Prostate gland (tissue), 2 donors: ENCODE data around the gene HSPA5. TPM values are rescaled to one million over a fixed set of nuclear protein-coding genes. Genes with fewer than 3 reads are reported as not detected.

Source experiments
- DNase-seq: peaks from one replicate; pipeline ENCODE4 v3.0.0-alpha.2; 2019; ENCODE audit warnings: low spot score
- H3K27ac ChIP-seq, 2 donors: fragments of 200-600 bp; sonication (generic); 2 replicates each; pipeline ENCODE4 v1.5.1; 2017 to 2019
- H3K27me3 ChIP-seq: fragments of 200-600 bp; sonication (generic); replicated peaks from 2 replicates; pipeline ENCODE4 v1.5.1; 2019; ENCODE audit not compliant: insufficient read depth
- H3K36me3 ChIP-seq, 2 donors: fragments of 200-600 bp; sonication (generic); 1 replicate in 1 of 2; 2 replicates in 1 of 2; pipeline versions ENCODE4 v1.5.1 to v1.8.1; 2017 to 2019
- H3K4me1 ChIP-seq: fragments of 200-600 bp; sonication (generic); replicated peaks from 2 replicates; pipeline ENCODE4 v1.5.1; 2019
- H3K4me3 ChIP-seq, 2 donors: fragments of 200-600 bp; sonication (generic); 2 replicates each; pipeline ENCODE4 v1.5.1; 2017 to 2019
- H3K9me3 ChIP-seq: fragments of 200-600 bp; sonication (generic); 2 replicates; pipeline ENCODE4 v1.5.1; 2017
- CTCF ChIP-seq, 4 experiments: fragments of 200-600 bp in 2 of 4; fragments of 450-650 bp in 2 of 4; sonication (generic) in 2 of 4; IDR thresholded peaks; 1 replicate in 3 of 4; 2 replicates in 1 of 4; pipeline ENCODE4 v1.5.1; 2016 to 2019; ENCODE audit warnings: antibody characterized with exemption in 4 of 4, mild to moderate bottlenecking in 2 of 4, moderate library complexity in 2 of 4
- POLR2A ChIP-seq: fragments of 450-650 bp; IDR thresholded peaks from one replicate; pipeline ENCODE4 v1.6.1; 2016; ENCODE audit warnings: antibody characterized with exemption, mild to moderate bottlenecking
- POLR2AphosphoS5 ChIP-seq: sonication (generic); formaldehyde crosslinking; IDR thresholded peaks from one replicate; pipeline ENCODE4 v1.6.1; 2017; ENCODE audit warnings: antibody characterized with exemption
- WGBS: methylation state at CpG from one replicate; pipeline ENCODE4 v1.1.5; 2018; 5-methylcytosine and 5-hydroxymethylcytosine counted together
- intact Hi-C: fragments of 100-400 bp; cut with DNase I; formaldehyde crosslinking; loops from one replicate; pipeline ENCODE4 v1.14.2; 2022
- total RNA-seq, 2 donors: library from RNA; depleted of rRNA; stranded (reverse); fragments of >200 nt; gene quantifications; one replicate each; pipeline ENCODE4 v1.1.0, GENCODE V29; 2016

Gene HSPA5
- total RNA-seq, 2 donors from 2014 or later = 215 to 303 TPM

DNA sequence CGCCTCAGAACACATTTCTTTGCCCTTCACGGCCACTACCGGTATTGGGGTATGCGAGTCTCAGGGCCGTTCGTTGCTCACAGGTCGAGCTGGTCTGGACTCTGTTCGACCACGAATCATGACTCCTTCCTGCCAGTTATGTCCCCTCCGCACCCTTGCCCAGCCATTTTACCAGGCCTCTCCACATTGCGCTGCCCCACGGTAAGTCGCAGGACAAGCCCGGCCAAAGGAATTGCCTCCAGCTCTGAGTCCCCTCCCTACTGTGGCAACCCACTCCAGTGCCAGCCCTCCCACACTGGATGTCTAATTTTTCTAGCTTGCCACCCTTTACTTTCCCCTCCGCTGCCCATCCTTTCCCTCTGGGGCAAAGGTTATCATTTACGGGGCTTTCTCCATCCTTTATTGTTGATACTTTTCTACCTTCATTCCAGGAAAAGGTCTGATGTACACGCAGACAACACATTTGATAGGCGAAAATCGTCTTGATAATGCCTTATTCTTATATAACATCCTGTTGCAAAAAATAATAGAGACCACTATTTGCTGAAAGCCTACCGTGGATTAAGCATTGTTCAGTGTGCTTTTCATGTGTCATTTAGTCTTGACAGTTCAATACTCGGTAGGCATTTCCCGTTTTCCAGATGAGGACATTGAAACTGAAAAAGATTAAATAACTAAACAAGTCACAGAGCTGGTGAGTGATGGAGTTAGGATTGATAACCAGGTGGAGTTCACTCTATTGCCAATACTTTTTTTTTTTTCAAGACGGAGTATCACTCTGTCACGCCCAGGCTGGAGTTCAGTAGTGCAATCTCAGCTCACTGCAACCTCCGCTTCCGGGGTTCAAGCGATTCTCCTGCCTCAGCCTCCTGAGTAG is 958 bp upstream of the HSPA5 start:
- no peak for DNase-seq
- TF ChIP-seq POLR2A (no peak), CTCF (IDR thresholded peaks at IDR 0.05) (no peak), POLR2AphosphoS5 (no peak)
- Histone ChIP-seq H3K4me3 (peak overlapping the region; percentile 85 to 93), H3K9me3 (no peaks in the 10 kb centered on the region), H3K27me3 (no peaks in the 10 kb centered on the region), H3K36me3 (peaks cover 5 to 17% of the 10 kb centered on the region in 2 donors), H3K27ac (peak overlapping the region; percentile 81 to 94), H3K4me1 (peaks cover 4% of the 10 kb centered on the region)
- intact Hi-C loops = loop anchor here (10.0 kb wide), 1 partner anchor 103 kb away; no protein-coding TSS in a partner anchor
- 22% methylated on average over 27 of the region's 27 CpGs for WGBS

DNA sequence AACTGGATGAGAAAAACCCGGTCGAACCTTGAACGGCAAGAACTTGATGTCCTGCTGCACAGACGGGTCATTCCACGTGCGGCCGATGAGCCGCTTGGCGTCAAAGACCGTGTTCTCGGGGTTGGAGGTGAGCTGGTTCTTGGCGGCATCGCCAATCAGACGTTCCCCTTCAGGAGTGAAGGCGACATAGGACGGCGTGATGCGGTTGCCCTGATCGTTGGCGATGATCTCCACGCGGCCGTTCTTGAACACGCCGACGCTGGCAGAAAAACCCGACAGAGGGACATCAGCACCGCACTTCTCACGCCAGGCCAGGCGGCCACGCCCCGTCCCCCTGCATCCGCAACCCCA is 519 bp downstream of the HSPA5 start:
- intact Hi-C loops = loop anchor here (10.0 kb wide), 1 partner anchor 104 kb away; no protein-coding TSS in a partner anchor
- TF ChIP-seq POLR2AphosphoS5 (no peak), POLR2A (no peak), CTCF (IDR thresholded peaks at IDR 0.05) (no peak)
- DNase-seq = no peak
- Histone ChIP-seq H3K27me3 (no peaks in the 10 kb centered on the region), H3K27ac (peak overlapping the region; percentile 80 to 88), H3K9me3 (no peaks in the 10 kb centered on the region), H3K4me1 (peaks cover 4% of the 10 kb centered on the region), H3K36me3 (peaks cover 5 to 22% of the 10 kb centered on the region in 2 donors), H3K4me3 (peak overlapping the region; percentile 85 to 93)
- under 1% methylated on average over 33 of the region's 33 CpGs for WGBS

GRCh38 chr9:125239631-125240597 is 1.2 kb downstream of the HSPA5 start:
- peaks cover 4% of the 10 kb centered on the region for H3K4me1 ChIP-seq
- 17% methylated on average over 8 of the region's 8 CpGs for WGBS
- intact Hi-C loops = loop anchor here (10.0 kb wide), 1 partner anchor 105 kb away; no protein-coding TSS in a partner anchor
- peaks cover 5 to 25% of the 10 kb centered on the region in 2 donors for H3K36me3 ChIP-seq
- H3K4me3 ChIP-seq = peak overlapping the region; percentile 85 to 93
- H3K27ac ChIP-seq = peak overlapping the region; percentile 80 to 88
- H3K9me3 ChIP-seq = no peaks in the 10 kb centered on the region
- no peak for DNase-seq
- H3K27me3 ChIP-seq = no peaks in the 10 kb centered on the region
- TF ChIP-seq POLR2A (no peak), CTCF (IDR thresholded peaks at IDR 0.05) (no peak), POLR2AphosphoS5 (no peak)

DNA sequence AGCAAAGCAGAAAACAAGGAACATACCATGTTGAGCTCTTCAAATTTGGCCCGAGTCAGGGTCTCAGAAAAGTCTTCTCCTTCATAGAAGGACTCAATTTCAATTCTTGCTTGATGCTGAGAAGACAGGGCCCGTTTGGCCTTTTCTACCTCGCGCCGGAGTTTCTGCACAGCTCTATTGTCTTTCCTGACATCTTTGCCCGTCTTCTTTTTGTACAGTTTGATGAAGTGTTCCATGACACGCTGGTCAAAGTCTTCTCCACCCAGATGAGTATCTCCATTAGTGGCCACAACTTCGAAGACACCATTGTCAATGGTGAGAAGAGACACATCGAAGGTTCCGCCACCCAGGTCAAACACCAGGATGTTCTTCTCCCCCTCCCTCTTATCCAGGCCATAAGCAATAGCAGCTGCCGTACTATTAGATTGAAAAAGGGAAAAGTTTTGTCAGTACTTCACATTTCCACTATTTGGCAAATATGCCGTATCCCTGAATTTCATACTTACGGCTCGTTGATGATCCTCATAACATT is 2.2 kb downstream of the HSPA5 start:
- intact Hi-C loops = no loop called here
- H3K4me1 ChIP-seq = peaks cover 4% of the 10 kb centered on the region
- no peak overlapping the region for H3K27ac ChIP-seq
- no peak for DNase-seq
- TF ChIP-seq POLR2AphosphoS5 = no peak
- TF ChIP-seq CTCF (IDR thresholded peaks at IDR 0.05) = no peak
- no peak for TF ChIP-seq POLR2A
- H3K27me3 ChIP-seq = no peaks in the 10 kb centered on the region
- H3K4me3 ChIP-seq = peak overlapping the region; percentile 85 to 93
- 90% methylated on average over 14 of the region's 14 CpGs for WGBS
- peaks cover 5 to 25% of the 10 kb centered on the region in 2 donors for H3K36me3 ChIP-seq
- no peaks in the 10 kb centered on the region for H3K9me3 ChIP-seq
